Activated CD4-positive, alpha-beta T cell treated with anti-CD3 and anti-CD28 coated beads, Interleukin-2, amount 10 ng/mL, durations not matched to agents 7 days and 5 days (primary cell): ENCODE results near the gene TRMT44. TPM values are rescaled to one million over a fixed set of nuclear protein-coding genes. Genes with fewer than 3 reads are reported as not detected.

Experiments
- CTCF ChIA-PET: fragments of 350-600 bp; sonication (Branson Sonifier 250); formaldehyde crosslinking; loops from one replicate; lab custom pipeline; 2021; ENCODE audit warnings: antibody characterized with exemption; lab: Charles Lee
- POLR2A ChIA-PET: fragments of 350-600 bp; sonication (Branson Sonifier 250); formaldehyde crosslinking; loops from one replicate; lab custom pipeline; 2021; ENCODE audit warnings: antibody characterized with exemption; lab: Charles Lee
- DNase-seq: peaks from one replicate; pipeline ENCODE4 v3.0.0-alpha.2; 2020
- H3K27ac Mint-ChIP-seq: one replicate; pipeline ENCODE4 v1.8.0; 2021; ENCODE audit warnings: mild to moderate bottlenecking, moderate library complexity, mixed read lengths
- H3K27me3 Mint-ChIP-seq: one replicate; pipeline ENCODE4 v1.8.0; 2021; ENCODE audit warnings: mixed read lengths
- H3K36me3 Mint-ChIP-seq: one replicate; pipeline ENCODE4 v1.8.0; 2021; ENCODE audit warnings: low read depth, mixed read lengths
- H3K4me1 Mint-ChIP-seq: one replicate; pipeline ENCODE4 v1.8.0; 2021; ENCODE audit warnings: mixed read lengths
- H3K4me3 Mint-ChIP-seq: one replicate; pipeline ENCODE4 v1.8.0; 2021; ENCODE audit warnings: mild to moderate bottlenecking, moderate library complexity, mixed read lengths
- H3K9me3 Mint-ChIP-seq: one replicate; pipeline ENCODE4 v1.8.0; 2021; ENCODE audit warnings: mixed read lengths
- total RNA-seq, 2 experiments: library from RNA; stranded (reverse); gene quantifications; one replicate each; pipeline ENCODE4 v1.2.3, GENCODE V29; 2021

TRMT44 gene, protein sequence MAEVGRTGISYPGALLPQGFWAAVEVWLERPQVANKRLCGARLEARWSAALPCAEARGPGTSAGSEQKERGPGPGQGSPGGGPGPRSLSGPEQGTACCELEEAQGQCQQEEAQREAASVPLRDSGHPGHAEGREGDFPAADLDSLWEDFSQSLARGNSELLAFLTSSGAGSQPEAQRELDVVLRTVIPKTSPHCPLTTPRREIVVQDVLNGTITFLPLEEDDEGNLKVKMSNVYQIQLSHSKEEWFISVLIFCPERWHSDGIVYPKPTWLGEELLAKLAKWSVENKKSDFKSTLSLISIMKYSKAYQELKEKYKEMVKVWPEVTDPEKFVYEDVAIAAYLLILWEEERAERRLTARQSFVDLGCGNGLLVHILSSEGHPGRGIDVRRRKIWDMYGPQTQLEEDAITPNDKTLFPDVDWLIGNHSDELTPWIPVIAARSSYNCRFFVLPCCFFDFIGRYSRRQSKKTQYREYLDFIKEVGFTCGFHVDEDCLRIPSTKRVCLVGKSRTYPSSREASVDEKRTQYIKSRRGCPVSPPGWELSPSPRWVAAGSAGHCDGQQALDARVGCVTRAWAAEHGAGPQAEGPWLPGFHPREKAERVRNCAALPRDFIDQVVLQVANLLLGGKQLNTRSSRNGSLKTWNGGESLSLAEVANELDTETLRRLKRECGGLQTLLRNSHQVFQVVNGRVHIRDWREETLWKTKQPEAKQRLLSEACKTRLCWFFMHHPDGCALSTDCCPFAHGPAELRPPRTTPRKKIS
- total RNA-seq = 10 to 100 TPM; 17.5 to 21.4 TPM

DNA sequence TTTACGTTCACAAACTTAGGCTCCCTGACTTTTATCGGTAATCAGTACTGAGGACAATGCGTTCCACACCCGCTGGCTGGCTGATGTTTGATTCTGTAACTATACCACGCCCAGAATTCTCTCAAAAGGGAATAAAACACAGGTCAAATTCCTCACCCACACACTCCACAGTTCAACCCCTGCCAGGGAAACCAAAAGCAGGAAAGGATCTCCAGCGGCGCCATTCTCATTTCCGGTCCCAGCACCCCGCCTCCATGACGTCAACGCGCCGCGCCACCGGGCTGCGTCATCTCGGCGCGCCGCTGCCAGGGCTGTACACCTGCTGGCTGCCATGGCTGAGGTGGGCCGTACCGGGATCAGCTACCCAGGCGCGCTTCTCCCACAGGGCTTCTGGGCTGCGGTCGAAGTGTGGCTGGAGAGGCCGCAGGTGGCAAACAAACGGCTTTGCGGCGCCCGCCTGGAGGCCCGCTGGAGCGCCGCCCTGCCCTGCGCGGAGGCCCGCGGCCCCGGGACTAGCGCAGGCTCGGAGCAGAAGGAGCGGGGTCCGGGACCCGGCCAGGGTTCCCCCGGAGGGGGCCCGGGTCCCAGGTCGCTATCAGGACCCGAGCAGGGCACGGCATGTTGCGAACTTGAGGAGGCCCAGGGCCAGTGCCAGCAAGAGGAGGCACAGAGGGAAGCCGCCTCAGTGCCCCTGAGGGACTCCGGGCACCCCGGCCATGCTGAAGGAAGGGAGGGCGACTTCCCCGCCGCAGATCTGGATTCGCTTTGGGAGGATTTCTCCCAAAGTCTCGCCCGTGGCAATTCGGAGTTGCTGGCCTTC lies at the start of gene TRMT44, which contains the start of gene ACOX3:
TRMT44 (plus strand) TSS at position 286 of the 820 bp plus-strand sequence; CDS start at position 332, 46 bp downstream.
ACOX3 (minus strand) TSS at position 232 of the 820 bp plus-strand sequence. CDS start 24,202 bp downstream, outside the sequence.
- peaks cover 7% of the 10 kb centered on the region for H3K9me3 Mint-ChIP-seq
- no peaks in the 10 kb centered on the region for H3K27me3 Mint-ChIP-seq
- H3K4me3 Mint-ChIP-seq = peak within 1 kb of the TSS; percentile 92
- peak; percentile 92 for DNase-seq
- peaks cover 12% of the 10 kb centered on the region for H3K36me3 Mint-ChIP-seq
- ChIA-PET POLR2A (no interaction called here), CTCF (interaction anchor here (1.3 to 1.4 kb wide), 3 partner anchors 10 to 25 kb away, joined by 3 read pairs; no protein-coding TSS in a partner anchor)
- H3K4me1 Mint-ChIP-seq = peaks cover 78% of the 10 kb centered on the region
- peak within 1 kb of the TSS; percentile 96 for H3K27ac Mint-ChIP-seq

DNA sequence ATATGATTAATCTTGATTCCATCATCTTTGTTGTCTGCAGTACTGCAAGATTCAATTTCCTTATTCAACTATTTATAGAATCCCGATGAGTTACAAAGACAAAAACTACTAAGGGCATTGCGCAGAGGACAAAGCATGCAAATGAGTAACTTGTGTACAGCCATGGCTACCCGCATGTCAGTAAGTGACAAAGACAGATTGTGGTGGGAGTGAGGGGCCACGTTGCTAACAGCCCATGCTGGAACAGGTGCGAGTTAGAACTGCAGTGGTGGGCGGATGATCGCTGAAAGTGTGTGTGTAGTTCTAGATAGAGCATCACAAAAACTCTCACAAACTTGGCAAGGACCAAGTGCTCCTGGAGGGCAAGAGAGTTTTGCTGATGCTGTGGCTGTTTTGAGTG lies 49.5 kb upstream of the TRMT44 start:
- Mint-ChIP-seq H3K36me3 (no peaks in the 10 kb centered on the region), H3K4me3 (no peak overlapping the region), H3K27me3 (no peaks in the 10 kb centered on the region), H3K4me1 (peaks cover 3% of the 10 kb centered on the region), H3K9me3 (no peaks in the 10 kb centered on the region), H3K27ac (no peak overlapping the region)
- POLR2A ChIA-PET = no interaction called here
- no peak for DNase-seq
- CTCF ChIA-PET = interaction anchor here (1.5 kb wide), 1 partner anchor 17 kb away, joined by 3 read pairs; no protein-coding TSS in a partner anchor

- Mint-ChIP-seq H3K27me3 (no peaks in the 10 kb centered on the region), H3K9me3 (no peaks in the 10 kb centered on the region), H3K36me3 (no peaks in the 10 kb centered on the region), H3K4me1 (peaks cover 3% of the 10 kb centered on the region), H3K27ac (no peak overlapping the region), H3K4me3 (no peak overlapping the region)
- ChIA-PET POLR2A (no interaction called here), CTCF (interaction anchor here (1.3 to 1.5 kb wide), 2 partner anchors 9 to 16 kb away, joined by 3 to 4 read pairs; no protein-coding TSS in a partner anchor)
- no peak for DNase-seq
Observed at GRCh38 chr4:8391972-8392371, 48.6 kb upstream of the TRMT44 start.

DNA sequence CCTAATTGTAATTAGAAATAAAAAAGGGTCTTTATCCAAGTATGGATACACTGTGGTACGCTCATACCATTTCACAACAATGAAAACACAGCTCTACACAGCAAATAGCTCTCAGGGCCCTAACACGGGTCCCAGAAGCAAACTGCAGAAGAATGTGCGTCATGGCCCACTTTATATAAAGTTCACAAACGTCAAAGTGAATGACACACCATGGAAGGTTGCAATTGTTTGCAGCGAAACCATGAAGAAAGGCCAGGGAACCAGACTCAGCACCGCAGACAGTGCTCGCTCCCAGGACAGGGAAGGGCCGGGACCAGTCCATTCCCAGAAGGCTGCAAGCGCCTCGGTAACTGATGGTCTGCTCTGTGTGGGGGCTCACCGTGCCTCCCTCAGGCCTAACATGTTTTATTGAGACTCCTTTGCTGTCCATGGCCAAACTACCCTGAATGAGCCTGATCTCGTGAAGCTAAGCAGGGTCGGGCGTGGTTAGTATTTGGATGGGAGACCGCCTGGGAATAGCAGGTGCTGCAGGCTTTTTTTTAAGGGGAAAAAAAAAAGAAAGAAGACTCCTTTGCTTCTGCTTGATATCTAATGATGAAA lies 47.9 kb upstream of the TRMT44 start:
- H3K27ac Mint-ChIP-seq = no peak overlapping the region
- no peak overlapping the region for H3K4me3 Mint-ChIP-seq
- H3K9me3 Mint-ChIP-seq = no peaks in the 10 kb centered on the region
- ChIA-PET POLR2A (no interaction called here), CTCF (interaction anchor here (1.3 kb wide), 1 partner anchor 8 kb away, joined by 4 read pairs; no protein-coding TSS in a partner anchor)
- H3K27me3 Mint-ChIP-seq = no peaks in the 10 kb centered on the region
- peaks cover 3% of the 10 kb centered on the region for H3K4me1 Mint-ChIP-seq
- DNase-seq = no peak
- H3K36me3 Mint-ChIP-seq = no peaks in the 10 kb centered on the region

DNA sequence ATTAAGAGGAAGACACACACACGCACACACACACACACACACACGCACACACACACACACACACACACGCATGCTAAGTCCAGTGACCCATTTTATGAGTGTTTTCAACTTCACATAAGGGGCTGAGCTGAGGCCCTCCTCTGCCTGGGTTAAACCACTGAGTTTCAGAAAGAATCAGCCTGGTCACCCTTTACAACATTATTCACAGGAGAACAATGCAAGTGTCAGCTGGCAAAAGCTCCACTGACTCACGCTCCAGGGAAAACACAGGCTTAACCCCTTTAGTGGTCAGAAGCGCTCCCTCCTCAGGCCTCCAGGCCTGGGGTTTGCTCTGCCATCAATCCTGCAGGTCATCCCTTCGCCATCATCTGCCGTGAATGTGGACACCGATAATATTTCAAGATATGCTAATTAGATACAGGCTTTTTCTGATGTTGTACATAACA lies 47.0 kb upstream of the TRMT44 start:
- Mint-ChIP-seq H3K27ac (no peak overlapping the region), H3K9me3 (no peaks in the 10 kb centered on the region), H3K36me3 (no peaks in the 10 kb centered on the region), H3K4me1 (peaks cover 3% of the 10 kb centered on the region), H3K4me3 (no peak overlapping the region), H3K27me3 (no peaks in the 10 kb centered on the region)
- DNase-seq = no peak
- ChIA-PET POLR2A (no interaction called here), CTCF (no interaction called here)

DNA sequence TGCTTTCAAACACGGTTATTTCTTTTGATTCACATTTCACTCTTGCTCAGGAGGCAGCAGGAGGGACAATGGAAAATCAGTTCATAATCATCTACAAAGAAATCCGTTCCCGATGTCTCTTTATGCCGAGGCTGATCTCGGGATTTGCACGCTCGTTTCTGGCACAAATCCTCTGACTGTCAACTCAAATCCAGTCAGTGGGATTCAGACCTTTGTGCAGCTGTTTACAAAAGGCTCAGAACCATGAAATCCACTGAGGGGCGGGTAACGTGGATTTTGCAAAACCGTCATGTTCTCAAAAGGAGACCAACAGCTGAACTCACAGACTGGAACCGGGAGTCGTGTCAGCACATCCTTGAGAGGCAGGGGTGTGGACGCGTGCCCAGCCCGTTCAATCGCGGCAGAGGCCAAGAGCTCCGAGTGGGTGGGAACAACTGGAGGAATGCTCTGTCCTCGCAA lies 46.5 kb upstream of the TRMT44 start:
- no peaks in the 10 kb centered on the region for H3K9me3 Mint-ChIP-seq
- no peaks in the 10 kb centered on the region for H3K27me3 Mint-ChIP-seq
- H3K4me1 Mint-ChIP-seq = peaks cover 3% of the 10 kb centered on the region
- no peak overlapping the region for H3K4me3 Mint-ChIP-seq
- H3K27ac Mint-ChIP-seq = no peak overlapping the region
- ChIA-PET POLR2A (no interaction called here), CTCF (no interaction called here)
- H3K36me3 Mint-ChIP-seq = no peaks in the 10 kb centered on the region
- no peak for DNase-seq

- CTCF ChIA-PET = interaction anchor here (1.5 kb wide), 1 partner anchor 14 kb away, joined by 3 read pairs; no protein-coding TSS in a partner anchor
- POLR2A ChIA-PET = no interaction called here
Observed at GRCh38 chr4:8394806-8395205, 45.8 kb upstream of the TRMT44 start.

DNA sequence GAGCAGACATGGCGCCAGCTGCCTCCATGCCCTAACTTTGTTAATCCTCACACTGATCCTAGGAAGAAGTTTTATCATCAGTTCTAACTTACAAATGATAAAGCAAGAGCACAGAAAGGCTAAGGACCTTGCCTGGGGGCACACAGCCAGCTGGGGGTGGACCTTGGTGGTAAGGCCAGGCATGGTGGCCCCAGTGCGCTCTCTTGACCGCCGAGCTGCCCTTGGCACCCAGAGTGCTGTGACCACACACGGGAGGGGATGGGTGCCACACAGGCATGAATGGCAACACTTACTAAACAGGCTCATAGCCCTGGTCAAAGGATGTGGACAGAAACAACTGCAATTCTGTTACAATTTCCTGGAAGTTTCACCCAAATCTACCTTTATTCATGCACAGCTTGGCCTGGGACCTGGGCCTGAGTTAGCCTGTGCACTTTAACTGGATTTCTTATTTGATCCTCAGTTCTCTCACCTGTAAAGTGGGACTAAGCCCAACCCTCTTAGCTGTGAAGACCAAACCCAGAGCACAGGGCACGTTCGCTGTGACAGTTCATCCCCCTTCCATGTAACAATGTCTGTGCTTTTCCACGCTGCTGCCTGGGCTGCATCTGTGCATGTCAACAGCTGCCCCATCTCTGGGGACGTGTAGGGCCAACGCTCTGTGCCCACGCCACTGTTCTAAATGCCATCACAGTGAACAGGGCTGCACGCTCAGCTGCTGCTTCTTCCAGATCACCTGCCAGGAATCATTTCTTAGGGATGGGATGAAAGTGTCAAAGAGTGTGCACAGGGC lies 44.9 kb upstream of the TRMT44 start:
- CTCF ChIA-PET = interaction anchor here (1.5 kb wide), 1 partner anchor 13 kb away, joined by 3 read pairs; no protein-coding TSS in a partner anchor
- no peaks in the 10 kb centered on the region for H3K36me3 Mint-ChIP-seq
- H3K4me1 Mint-ChIP-seq = peaks cover 3% of the 10 kb centered on the region

More at GRCh38 chr4:8394806-8395205, 45.8 kb upstream of the TRMT44 start:
- Mint-ChIP-seq H3K27me3 (no peaks in the 10 kb centered on the region), H3K9me3 (no peaks in the 10 kb centered on the region), H3K4me3 (no peak overlapping the region), H3K27ac (no peak overlapping the region), H3K36me3 (no peaks in the 10 kb centered on the region), H3K4me1 (peaks cover 3% of the 10 kb centered on the region)
- DNase-seq = no peak

DNA sequence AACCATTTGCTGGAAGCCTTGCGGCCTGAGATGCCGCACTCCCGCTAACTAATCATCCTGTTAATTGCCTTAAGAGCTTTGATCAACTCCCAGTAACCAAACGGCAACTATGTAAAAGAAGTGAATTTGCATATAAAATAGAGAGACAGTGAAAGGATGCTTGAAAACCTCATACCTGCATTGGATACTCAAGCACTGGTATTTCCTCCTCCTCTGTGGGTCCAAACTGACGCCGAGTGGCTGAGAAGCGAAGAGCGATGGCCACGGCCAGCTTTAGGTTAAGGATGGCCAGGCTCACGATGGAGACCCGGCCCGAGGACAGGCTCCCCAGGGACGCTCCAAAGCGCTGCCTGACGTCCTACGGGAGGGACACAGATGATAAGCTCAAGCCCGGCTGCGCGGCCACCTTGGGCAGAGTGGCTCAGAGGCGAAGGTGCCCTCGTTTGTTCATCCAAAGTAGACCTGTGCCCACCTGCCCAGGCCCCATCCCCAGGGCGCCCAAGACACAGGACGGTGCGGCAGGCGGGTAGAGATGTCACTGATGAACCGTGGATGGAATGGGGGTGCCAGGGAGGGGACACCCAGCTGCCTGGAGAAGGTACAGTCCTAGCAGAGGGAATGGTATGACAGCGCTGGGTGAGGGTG lies 43.7 kb upstream of the TRMT44 start:
- H3K36me3 Mint-ChIP-seq = no peaks in the 10 kb centered on the region
- no peak overlapping the region for H3K4me3 Mint-ChIP-seq
- CTCF ChIA-PET = no interaction called here
- H3K27me3 Mint-ChIP-seq = no peaks in the 10 kb centered on the region
- no peak for DNase-seq
- H3K9me3 Mint-ChIP-seq = no peaks in the 10 kb centered on the region
- POLR2A ChIA-PET = no interaction called here
- peaks cover 2% of the 10 kb centered on the region for H3K4me1 Mint-ChIP-seq
- H3K27ac Mint-ChIP-seq = no peak overlapping the region

More for the DNA sequence above, 44.9 kb upstream of the TRMT44 start:
- Mint-ChIP-seq H3K9me3 (no peaks in the 10 kb centered on the region), H3K27me3 (no peaks in the 10 kb centered on the region), H3K4me3 (no peak overlapping the region), H3K27ac (no peak overlapping the region)
- no peak for DNase-seq
- POLR2A ChIA-PET = no interaction called here

DNA sequence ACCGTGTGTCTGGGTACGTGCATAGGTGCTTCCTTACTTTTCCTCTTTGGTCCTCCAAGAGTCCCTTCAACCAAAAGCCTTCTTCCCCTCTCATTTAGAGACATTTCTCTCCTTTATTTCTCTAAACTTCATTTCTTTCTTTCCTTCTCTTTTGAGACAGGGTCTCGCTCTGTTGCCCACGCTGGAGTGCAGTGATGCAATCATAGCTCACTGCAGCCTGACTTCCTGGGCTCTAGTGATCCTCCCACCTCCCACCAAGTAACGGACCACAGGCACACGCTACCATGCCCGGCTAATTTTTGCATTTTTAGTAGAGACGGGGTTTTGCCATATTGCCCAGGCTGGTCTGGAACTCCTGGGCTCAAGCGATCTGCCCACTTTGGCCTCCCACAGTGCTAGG lies 42.2 kb upstream of the TRMT44 start:
- H3K4me1 Mint-ChIP-seq = no peaks in the 10 kb centered on the region
- POLR2A ChIA-PET = no interaction called here
- H3K27me3 Mint-ChIP-seq = no peaks in the 10 kb centered on the region
- DNase-seq = no peak
- no peak overlapping the region for H3K4me3 Mint-ChIP-seq
- H3K27ac Mint-ChIP-seq = peak overlapping the region; percentile 10
- H3K36me3 Mint-ChIP-seq = no peaks in the 10 kb centered on the region
- no peaks in the 10 kb centered on the region for H3K9me3 Mint-ChIP-seq
- CTCF ChIA-PET = interaction anchor here (1.0 kb wide), 1 partner anchor 78 kb away, joined by 3 read pairs; no protein-coding TSS in a partner anchor

- H3K27me3 Mint-ChIP-seq = no peaks in the 10 kb centered on the region
- DNase-seq = no peak
- H3K27ac Mint-ChIP-seq = no peak overlapping the region
- no peaks in the 10 kb centered on the region for H3K4me1 Mint-ChIP-seq
- no peaks in the 10 kb centered on the region for H3K9me3 Mint-ChIP-seq
- ChIA-PET POLR2A (no interaction called here), CTCF (interaction anchor here (1.0 kb wide), 1 partner anchor 79 kb away, joined by 3 read pairs; no protein-coding TSS in a partner anchor)
- H3K36me3 Mint-ChIP-seq = no peaks in the 10 kb centered on the region
- no peak overlapping the region for H3K4me3 Mint-ChIP-seq
Observed at GRCh38 chr4:8399298-8399697, 41.3 kb upstream of the TRMT44 start.
